Lower lobe of right lung (tissue), 2 donors: ENCODE results near the gene CDC20B. TPM values are rescaled to one million over a fixed set of nuclear protein-coding genes. Genes with fewer than 3 reads are reported as not detected.
"Not testable (repeated sequence)": the region's sequence is repeated elsewhere in the genome, so short reads cannot be mapped to it uniquely, and the experiment has no call there.

ENCODE experiments used
- ATAC-seq, 2 donors: fragments of 200-7000 bp; cut with Tn5 transposase; one replicate each; pipeline ENCODE4 v1.9.1; 2020 to 2022; ENCODE audit warnings: mild to moderate bottlenecking in 2 of 2, moderate library complexity in 2 of 2
- DNase-seq: peaks from one replicate; pipeline ENCODE4 v3.0.0-alpha.2; 2020
- H3K27ac ChIP-seq: fragments of 200-600 bp; one replicate; pipeline ENCODE4 v1.8.0; 2022
- H3K27me3 ChIP-seq: fragments of 200-600 bp; one replicate; pipeline ENCODE4 v1.8.0; 2022; ENCODE audit warnings: low read depth
- H3K36me3 ChIP-seq: fragments of 200-600 bp; one replicate; pipeline ENCODE4 v1.8.0; 2022; ENCODE audit warnings: mild to moderate bottlenecking
- H3K4me1 ChIP-seq: fragments of 200-600 bp; one replicate; pipeline ENCODE4 v1.8.0; 2022
- H3K4me3 ChIP-seq: fragments of 200-600 bp; one replicate; pipeline ENCODE4 v1.8.0; 2022; ENCODE audit warnings: mild to moderate bottlenecking
- H3K9me3 ChIP-seq: fragments of 200-600 bp; one replicate; pipeline ENCODE4 v1.8.0; 2022
- intact Hi-C: fragments of 100-400 bp; cut with DNase I; formaldehyde crosslinking; loops from one replicate; pipeline ENCODE4 v1.11.0; 2022
- total RNA-seq: library from RNA; stranded (reverse); fragmentation: NEBNext Ultra II Directional; extraction: Animal tissue kit (Norgen Biotek cat#: 25700); gene quantifications from one replicate; pipeline ENCODE4 v1.2.1, GENCODE V29; 2021
- TF ChIP-seq, protein P1 (sequence below): fragments of 200-600 bp; IDR thresholded peaks from one replicate; pipeline ENCODE4 v1.8.0; 2022; ENCODE audit warnings: antibody characterized with exemption, mild to moderate bottlenecking
- donor health status: DM: no; HTN: yes; CAD: no; lungs with severe emphysema.

CDC20B gene
- total RNA-seq, 1 donor from 2014 or later: 0.24 TPM

DNA sequence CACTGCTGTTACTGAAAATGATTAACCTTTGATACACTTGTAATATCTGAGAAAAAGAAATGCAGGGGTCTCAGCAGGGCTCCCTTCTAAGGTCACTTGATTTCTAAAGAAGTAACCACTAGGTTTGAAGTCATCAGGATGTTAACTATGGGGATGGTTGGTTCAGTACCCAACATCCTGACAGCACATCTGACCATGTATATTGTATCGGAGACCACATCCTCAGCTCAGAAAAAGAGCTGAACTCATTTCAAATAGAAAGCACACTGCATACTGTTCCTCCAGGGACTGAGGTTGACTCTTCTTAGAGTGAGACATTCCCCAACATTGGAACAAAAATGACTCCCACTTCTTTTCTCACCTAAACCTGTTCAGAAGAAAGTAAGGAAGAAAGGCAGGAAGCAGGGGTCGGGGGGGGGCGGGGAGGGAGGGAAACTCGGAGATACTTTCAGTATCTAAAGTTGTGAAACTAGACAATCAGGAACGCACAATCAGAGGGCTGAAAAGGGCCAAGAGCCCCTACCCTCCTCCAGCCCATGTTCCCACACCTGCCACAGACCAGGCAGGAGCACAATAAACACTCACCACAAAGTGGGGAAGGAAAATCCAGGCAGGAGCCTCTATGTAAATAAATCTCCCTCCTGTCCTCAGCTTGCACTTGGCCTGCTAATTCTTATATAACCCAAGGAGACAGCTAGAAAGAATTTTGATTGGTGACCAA, 71.3 kb downstream of the CDC20B start:
- H3K4me1 ChIP-seq: no peaks in the 10 kb centered on the region
- H3K36me3 ChIP-seq: no peaks in the 10 kb centered on the region
- DNase-seq (no peak), ATAC-seq (no peak)
- no peak overlapping the region for H3K27ac ChIP-seq
- H3K9me3 ChIP-seq: no peaks in the 10 kb centered on the region
- intact Hi-C loops: no loop called here
- H3K4me3 ChIP-seq: no peak overlapping the region
- TF ChIP-seq, protein P1, sequence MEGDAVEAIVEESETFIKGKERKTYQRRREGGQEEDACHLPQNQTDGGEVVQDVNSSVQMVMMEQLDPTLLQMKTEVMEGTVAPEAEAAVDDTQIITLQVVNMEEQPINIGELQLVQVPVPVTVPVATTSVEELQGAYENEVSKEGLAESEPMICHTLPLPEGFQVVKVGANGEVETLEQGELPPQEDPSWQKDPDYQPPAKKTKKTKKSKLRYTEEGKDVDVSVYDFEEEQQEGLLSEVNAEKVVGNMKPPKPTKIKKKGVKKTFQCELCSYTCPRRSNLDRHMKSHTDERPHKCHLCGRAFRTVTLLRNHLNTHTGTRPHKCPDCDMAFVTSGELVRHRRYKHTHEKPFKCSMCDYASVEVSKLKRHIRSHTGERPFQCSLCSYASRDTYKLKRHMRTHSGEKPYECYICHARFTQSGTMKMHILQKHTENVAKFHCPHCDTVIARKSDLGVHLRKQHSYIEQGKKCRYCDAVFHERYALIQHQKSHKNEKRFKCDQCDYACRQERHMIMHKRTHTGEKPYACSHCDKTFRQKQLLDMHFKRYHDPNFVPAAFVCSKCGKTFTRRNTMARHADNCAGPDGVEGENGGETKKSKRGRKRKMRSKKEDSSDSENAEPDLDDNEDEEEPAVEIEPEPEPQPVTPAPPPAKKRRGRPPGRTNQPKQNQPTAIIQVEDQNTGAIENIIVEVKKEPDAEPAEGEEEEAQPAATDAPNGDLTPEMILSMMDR: no peak
- no peaks in the 10 kb centered on the region for H3K27me3 ChIP-seq

DNA sequence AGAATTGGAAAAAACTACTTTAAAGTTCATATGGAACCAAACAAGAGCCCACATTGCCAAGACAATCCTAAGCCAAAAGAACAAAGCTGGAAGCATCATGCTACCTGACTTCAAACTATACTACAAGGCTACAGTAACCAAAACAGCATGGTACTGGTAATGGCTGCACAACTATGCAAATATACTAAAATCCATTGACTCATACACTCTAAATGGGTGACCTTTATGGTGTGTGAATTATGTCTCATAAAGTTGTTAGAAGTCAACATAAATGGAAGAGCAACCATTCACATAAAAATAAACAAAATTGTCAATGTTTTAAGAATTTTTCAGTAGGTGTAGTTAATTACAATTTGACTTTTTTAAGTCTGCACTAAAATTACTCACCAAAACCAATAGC, 71.8 kb downstream of the CDC20B start:
- H3K36me3 ChIP-seq, H3K27ac ChIP-seq, ATAC-seq, H3K4me3 ChIP-seq, H3K9me3 ChIP-seq, intact Hi-C loops, H3K27me3 ChIP-seq, DNase-seq, H3K4me1 ChIP-seq: not testable (repeated sequence)

DNA sequence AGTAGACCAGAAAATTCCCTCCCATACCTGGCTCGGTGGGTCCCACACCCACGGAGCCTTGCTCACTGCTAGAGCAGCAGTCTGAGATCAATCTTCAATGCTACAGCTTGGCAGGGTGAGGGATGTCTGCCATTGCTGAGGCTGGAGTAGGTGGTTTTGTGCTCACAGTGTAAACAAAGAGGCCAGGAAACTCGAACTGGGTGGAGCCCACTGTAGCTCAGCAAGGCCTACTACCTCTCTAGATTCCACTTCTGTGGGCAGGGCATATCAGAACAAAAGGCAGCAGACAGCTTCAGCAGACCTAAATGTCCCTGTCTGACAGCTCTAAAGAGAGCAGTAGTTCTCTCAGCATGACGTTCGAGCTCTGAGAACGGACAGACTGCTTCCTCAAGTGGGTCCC, 76.1 kb downstream of the CDC20B start:
- Histone ChIP-seq H3K27ac (peak overlapping the region; percentile 34), H3K4me3 (no peak overlapping the region)
- no peak for ATAC-seq

DNA sequence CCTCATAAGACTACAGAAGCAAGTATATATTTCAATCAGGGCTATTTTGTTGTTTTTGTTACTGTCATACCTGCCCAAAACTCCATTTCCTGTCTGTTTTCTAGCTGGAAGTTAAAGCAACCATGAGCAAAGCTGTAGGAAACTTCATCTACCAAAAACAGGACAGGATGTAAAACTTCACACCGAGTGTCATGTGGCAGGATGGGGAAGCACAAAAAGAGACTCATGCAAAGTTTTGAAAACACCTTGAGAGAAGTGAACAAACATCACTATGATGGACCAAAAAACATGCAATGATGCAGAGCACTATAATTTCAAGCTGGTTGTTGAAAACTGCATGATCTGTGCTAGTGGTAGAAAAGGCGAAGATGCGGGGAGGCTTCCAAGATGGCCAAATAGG, 76.8 kb downstream of the CDC20B start:
- H3K4me1 ChIP-seq: no peaks in the 10 kb centered on the region
- no peaks in the 10 kb centered on the region for H3K27me3 ChIP-seq
- DNase-seq: no peak
- H3K27ac ChIP-seq: peak overlapping the region; percentile 34
- no peak overlapping the region for H3K4me3 ChIP-seq
- no peak for ATAC-seq
- no peaks in the 10 kb centered on the region for H3K9me3 ChIP-seq
- intact Hi-C loops: no loop called here
- TF ChIP-seq, protein P1: no peak
- no peaks in the 10 kb centered on the region for H3K36me3 ChIP-seq

More for the DNA sequence above, 76.1 kb downstream of the CDC20B start:
- intact Hi-C loops: no loop called here
- Histone ChIP-seq H3K36me3 (no peaks in the 10 kb centered on the region), H3K27me3 (no peaks in the 10 kb centered on the region), H3K4me1 (no peaks in the 10 kb centered on the region), H3K9me3 (no peaks in the 10 kb centered on the region)
- TF ChIP-seq, protein P1: no peak
- DNase-seq: no peak

DNA sequence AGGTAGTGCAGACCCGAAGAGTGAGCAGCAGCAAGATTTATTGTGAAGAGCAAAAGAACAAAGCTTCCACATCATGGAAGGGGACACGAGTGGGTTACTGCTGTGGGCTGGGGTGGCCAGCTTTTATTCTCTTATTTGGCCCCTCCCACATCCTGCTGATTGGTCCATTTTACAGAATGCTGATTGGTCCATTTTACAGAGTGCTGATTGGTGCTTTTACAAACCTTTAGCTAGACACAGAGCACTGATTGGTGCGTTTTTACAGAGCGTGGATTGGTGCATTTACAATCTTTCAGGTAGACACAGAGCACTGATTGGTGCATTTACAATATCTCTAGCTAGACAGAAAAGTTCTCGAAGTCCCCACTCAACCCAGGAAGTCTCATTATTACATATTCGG, 82.0 kb downstream of the CDC20B start:
- ATAC-seq, H3K27me3 ChIP-seq, H3K4me1 ChIP-seq, DNase-seq, H3K9me3 ChIP-seq, intact Hi-C loops, H3K36me3 ChIP-seq, H3K4me3 ChIP-seq, H3K27ac ChIP-seq: not testable (repeated sequence)

DNA sequence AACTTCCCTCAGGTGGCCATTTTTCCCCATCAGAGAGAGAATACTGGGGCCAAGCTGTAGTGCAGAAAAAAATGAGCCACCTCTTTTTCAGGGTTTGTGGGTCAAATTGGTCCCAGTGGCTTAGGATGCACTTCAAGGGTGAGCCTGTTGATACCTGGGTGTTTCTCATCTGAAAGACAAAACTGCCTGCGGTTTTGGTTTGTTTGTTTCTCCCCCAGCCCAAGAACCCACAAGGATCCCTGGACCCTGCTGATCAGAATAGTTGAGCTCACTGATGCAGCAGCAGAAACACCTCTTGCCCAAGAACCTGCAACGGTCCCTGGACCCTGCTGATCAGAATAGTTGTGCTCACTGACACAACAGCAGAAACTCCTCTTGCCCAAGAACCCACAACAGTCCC, 83.7 kb downstream of the CDC20B start:
- H3K9me3 ChIP-seq, H3K27me3 ChIP-seq, H3K36me3 ChIP-seq, H3K27ac ChIP-seq, intact Hi-C loops, DNase-seq, ATAC-seq, H3K4me3 ChIP-seq, H3K4me1 ChIP-seq: not testable (repeated sequence)

DNA sequence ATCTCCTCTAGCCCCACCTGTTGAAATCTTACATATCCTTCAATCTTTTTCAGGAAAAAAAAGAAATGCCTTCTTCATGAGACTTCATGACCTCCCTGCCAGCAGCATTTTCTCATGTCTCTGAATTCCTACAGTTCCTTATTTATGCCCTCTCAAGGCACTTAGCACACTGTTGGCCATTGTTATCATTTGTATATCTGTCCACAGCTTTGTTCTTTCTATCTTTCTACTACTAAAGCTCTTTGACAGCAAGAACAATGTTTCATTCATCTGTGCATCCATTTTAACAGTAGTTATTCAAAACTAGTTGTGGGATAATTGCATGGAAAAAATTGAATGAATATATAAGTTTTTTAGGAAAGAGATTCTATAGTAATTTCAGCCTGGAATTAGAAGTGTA, 91.4 kb downstream of the CDC20B start:
- no peak overlapping the region for H3K27ac ChIP-seq
- no peak for ATAC-seq
- no peaks in the 10 kb centered on the region for H3K9me3 ChIP-seq
- H3K4me3 ChIP-seq: no peak overlapping the region
- no peak for DNase-seq
- TF ChIP-seq, protein P1: no peak
- intact Hi-C loops: no loop called here
- no peaks in the 10 kb centered on the region for H3K36me3 ChIP-seq
- H3K4me1 ChIP-seq: no peaks in the 10 kb centered on the region
- no peaks in the 10 kb centered on the region for H3K27me3 ChIP-seq
